Measurements from ENCODE around the gene CDKN2D. TPM values are rescaled to one million over a fixed set of nuclear protein-coding genes. Genes with fewer than 3 reads are reported as not detected.
A peak's percentile ranks its signal among the peaks of the same experiment; 100 is the strongest.

CDKN2D gene
- total and polyA plus RNA-seq, 2 of the 13 experiments (the other 11 are each of a cell fraction or from before 2014, with no cell fraction given), result 5.4 to 8.6 TPM

DNA sequence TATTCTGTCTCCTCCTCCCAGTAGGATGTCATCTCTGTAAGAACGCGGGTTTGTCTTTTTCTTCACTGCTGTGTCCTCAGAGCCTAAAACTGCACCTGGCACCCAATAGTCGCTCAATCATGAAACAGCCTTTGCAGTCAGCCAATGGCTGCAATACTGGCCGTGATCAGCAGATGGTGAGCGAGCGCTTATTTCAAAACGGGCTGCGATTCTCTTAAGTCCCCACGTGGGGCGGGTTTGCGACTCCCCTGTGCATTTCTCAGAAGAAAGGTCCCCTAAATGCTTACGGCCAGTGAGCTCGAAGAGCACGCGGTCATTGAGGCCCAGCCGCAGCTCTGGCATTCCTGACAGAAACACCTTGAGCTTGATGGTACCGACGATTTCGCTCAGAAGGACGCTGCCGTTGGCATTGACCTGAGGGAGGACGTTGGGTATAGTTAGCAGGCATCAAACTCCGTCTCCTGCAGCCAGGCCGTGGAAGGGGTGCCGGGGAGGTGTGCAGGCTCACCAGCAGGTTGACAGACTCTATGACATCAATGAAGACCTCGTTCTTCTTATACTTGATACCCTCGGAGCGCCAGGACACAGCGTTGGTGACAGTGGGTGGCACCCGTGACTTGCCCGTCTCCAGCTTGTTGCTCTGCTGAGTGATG is 12.3 kb upstream of the CDKN2D start (continued):
- TF ChIP-seq, protein P1, sequence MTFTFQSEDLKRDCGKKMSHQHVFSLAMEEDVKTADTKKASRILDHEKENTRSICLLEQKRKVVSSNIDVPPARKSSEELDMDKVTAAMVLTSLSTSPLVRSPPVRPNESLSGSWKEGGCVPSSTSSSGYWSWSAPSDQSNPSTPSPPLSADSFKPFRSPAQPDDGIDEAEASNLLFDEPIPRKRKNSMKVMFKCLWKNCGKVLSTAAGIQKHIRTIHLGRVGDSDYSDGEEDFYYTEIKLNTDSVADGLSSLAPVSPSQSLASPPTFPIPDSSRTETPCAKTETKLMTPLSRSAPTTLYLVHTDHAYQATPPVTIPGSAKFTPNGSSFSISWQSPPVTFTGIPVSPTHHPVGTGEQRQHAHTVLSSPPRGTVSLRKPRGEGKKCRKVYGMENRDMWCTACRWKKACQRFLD (CRISPR knock-in tag; IDR thresholded peaks at IDR 0.05; ENCODE audit: borderline replicate concordance), result no peak
- no peak for TF ChIP-seq ZNF780A (CRISPR knock-in tag; IDR thresholded peaks at IDR 0.05)
- TF ChIP-seq, protein P2, sequence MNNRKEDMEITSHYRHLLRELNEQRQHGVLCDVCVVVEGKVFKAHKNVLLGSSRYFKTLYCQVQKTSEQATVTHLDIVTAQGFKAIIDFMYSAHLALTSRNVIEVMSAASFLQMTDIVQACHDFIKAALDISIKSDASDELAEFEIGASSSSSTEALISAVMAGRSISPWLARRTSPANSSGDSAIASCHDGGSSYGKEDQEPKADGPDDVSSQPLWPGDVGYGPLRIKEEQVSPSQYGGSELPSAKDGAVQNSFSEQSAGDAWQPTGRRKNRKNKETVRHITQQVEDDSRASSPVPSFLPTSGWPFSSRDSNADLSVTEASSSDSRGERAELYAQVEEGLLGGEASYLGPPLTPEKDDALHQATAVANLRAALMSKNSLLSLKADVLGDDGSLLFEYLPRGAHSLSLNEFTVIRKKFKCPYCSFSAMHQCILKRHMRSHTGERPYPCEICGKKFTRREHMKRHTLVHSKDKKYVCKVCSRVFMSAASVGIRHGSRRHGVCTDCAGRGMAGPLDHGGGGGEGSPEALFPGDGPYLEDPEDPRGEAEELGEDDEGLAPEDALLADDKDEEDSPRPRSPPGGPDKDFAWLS (CRISPR knock-in tag; IDR thresholded peaks at IDR 0.05; ENCODE audit: borderline replicate concordance), result no peak
- TF ChIP-seq, protein P3, sequence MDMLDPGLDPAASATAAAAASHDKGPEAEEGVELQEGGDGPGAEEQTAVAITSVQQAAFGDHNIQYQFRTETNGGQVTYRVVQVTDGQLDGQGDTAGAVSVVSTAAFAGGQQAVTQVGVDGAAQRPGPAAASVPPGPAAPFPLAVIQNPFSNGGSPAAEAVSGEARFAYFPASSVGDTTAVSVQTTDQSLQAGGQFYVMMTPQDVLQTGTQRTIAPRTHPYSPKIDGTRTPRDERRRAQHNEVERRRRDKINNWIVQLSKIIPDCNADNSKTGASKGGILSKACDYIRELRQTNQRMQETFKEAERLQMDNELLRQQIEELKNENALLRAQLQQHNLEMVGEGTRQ (IDR thresholded peaks at IDR 0.05; ENCODE audit: low read depth, low read length), result no peak
- TF ChIP-seq, protein P3 (CRISPR knock-in tag; IDR thresholded peaks at IDR 0.05; ENCODE audit: borderline replicate concordance), result no peak
- TF ChIP-seq NONO (IDR thresholded peaks at IDR 0.05), result no peak
- 0 out of 2 replicates have a peak, but pooled peaks have one; percentile 39 for TF ChIP-seq NONO (CRISPR knock-in tag; conservative IDR thresholded peaks at IDR 0.05)
- no peak for TF ChIP-seq POLR2A (IDR thresholded peaks at IDR 0.05; ENCODE audit: insufficient read depth in 1 of 2, low read depth in 2 of 2, low read length in 2 of 2)
- TF ChIP-seq TEAD3 (CRISPR knock-in tag; optimal IDR thresholded peaks at IDR 0.05; ENCODE audit: borderline replicate concordance), result peak; percentile 60
- no peak for TF ChIP-seq NFIB (CRISPR knock-in tag; IDR thresholded peaks at IDR 0.05; ENCODE audit: borderline replicate concordance)
- 0 out of 2 replicates have a peak, but pooled peaks have one; percentile 38 for TF ChIP-seq DMAP1 (CRISPR knock-in tag; IDR thresholded peaks at IDR 0.05)
- TF ChIP-seq TEAD2 (CRISPR knock-in tag; IDR thresholded peaks at IDR 0.05), result no peak
- no peak for TF ChIP-seq ZFY (CRISPR knock-in tag; IDR thresholded peaks at IDR 0.05)
- no peak for TF ChIP-seq CAMTA2 (CRISPR knock-in tag; IDR thresholded peaks at IDR 0.05; ENCODE audit: borderline replicate concordance)
- no peak for TF ChIP-seq PHF8 (CRISPR knock-in tag; IDR thresholded peaks at IDR 0.05)
- peak; percentile 45; the same call in 1 of the 2 replicates for TF ChIP-seq KDM3A (CRISPR knock-in tag; IDR thresholded peaks at IDR 0.05; ENCODE audit: low read depth)
- no peak for TF ChIP-seq KLF15 (CRISPR knock-in tag; IDR thresholded peaks at IDR 0.05; ENCODE audit: borderline replicate concordance)
- TF ChIP-seq, protein P4, sequence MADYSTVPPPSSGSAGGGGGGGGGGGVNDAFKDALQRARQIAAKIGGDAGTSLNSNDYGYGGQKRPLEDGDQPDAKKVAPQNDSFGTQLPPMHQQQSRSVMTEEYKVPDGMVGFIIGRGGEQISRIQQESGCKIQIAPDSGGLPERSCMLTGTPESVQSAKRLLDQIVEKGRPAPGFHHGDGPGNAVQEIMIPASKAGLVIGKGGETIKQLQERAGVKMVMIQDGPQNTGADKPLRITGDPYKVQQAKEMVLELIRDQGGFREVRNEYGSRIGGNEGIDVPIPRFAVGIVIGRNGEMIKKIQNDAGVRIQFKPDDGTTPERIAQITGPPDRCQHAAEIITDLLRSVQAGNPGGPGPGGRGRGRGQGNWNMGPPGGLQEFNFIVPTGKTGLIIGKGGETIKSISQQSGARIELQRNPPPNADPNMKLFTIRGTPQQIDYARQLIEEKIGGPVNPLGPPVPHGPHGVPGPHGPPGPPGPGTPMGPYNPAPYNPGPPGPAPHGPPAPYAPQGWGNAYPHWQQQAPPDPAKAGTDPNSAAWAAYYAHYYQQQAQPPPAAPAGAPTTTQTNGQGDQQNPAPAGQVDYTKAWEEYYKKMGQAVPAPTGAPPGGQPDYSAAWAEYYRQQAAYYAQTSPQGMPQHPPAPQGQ (CRISPR knock-in tag; IDR thresholded peaks at IDR 0.05; ENCODE audit: borderline replicate concordance), result no peak
- TF ChIP-seq HOXD1 (CRISPR knock-in tag; IDR thresholded peaks at IDR 0.05), result no peak
- no peak for TF ChIP-seq HOXA9 (CRISPR knock-in tag; IDR thresholded peaks at IDR 0.05; ENCODE audit: borderline replicate concordance)
- TF ChIP-seq, protein P5, sequence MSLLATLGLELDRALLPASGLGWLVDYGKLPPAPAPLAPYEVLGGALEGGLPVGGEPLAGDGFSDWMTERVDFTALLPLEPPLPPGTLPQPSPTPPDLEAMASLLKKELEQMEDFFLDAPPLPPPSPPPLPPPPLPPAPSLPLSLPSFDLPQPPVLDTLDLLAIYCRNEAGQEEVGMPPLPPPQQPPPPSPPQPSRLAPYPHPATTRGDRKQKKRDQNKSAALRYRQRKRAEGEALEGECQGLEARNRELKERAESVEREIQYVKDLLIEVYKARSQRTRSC (CRISPR knock-in tag; IDR thresholded peaks at IDR 0.05; ENCODE audit: low read depth), result no peak
- no peak for TF ChIP-seq ZNF644 (CRISPR knock-in tag; IDR thresholded peaks at IDR 0.05; ENCODE audit: low read depth)
- TF ChIP-seq ZNF652 (CRISPR knock-in tag; IDR thresholded peaks at IDR 0.05; ENCODE audit: borderline replicate concordance, low read depth), result no peak
- no peak for TF ChIP-seq SRSF1 (optimal IDR thresholded peaks at IDR 0.05; ENCODE audit: low read depth, low read length)

All from HepG2 (cell line).